ENCODE data around the gene CD59.
A peak's percentile ranks its signal among the peaks of the same experiment; 100 is the strongest.

CD59 gene

DNA sequence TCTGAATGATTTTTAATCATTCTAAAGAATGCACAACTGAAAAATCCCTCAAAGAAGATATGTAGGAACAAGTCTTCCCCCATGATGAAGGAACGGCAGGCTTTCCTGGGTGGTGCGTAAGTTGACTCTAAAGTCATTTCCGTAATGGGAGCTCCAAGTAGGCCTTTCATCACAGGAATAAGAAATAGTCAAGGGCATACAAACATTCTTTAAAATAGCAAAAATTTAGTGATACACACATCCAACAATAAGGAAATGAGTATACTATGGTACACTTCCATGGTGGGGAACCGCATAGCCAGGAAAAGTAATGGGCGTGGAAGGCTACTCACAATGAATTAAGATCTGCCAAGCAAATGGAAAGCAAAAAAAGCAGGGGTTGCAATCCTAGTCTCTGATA, 10.7 kb downstream of the CD59 start:
- Histone ChIP-seq H3K9ac (ENCODE audit: low read length) (no peak overlapping the region), H3K4me3 (ENCODE audit: low read depth, low read length) (no peak overlapping the region), H3K36me3 (ENCODE audit: control insufficient read depth, insufficient read depth, low read length) (peaks cover 13% of the 10 kb centered on the region), H3K4me1 (ENCODE audit: control insufficient read depth, insufficient read depth, low read length) (peaks cover 27% of the 10 kb centered on the region; the same call in 1 of the 2 replicates), H3K9me3 (ENCODE audit: control insufficient read depth, insufficient read depth, low read depth, low read length) (no peaks in the 10 kb centered on the region), H3K27me3 (ENCODE audit: control insufficient read depth, insufficient read depth, low read length) (no peaks in the 10 kb centered on the region), H3K27ac (ENCODE audit: low read depth, low read length) (no peak overlapping the region)

DNA sequence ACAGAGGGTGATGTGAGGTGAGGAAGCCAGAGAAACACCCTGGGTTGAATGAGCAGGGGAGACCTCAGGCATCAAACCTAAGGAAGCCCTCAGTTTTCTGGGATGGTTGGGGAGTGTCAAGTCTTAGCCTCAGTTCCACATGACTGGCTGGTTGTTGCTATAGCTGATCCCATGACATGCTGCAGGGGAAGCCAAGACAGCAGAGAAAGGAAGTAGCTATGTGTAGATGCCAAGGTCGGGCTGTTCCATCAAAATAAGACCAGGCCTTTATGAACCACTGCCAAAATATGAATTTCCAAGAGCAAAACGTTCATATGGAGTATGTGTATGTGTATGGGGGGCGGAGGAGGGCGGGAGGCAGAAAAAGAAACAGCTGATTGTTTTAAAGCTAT, 11.6 kb downstream of the CD59 start:
- H3K9me3 ChIP-seq (ENCODE audit: control insufficient read depth, insufficient read depth, low read depth, low read length), result no peaks in the 10 kb centered on the region
- H3K27ac ChIP-seq (ENCODE audit: low read depth, low read length), result no peak overlapping the region
- peaks cover 20% of the 10 kb centered on the region for H3K36me3 ChIP-seq (ENCODE audit: control insufficient read depth, insufficient read depth, low read length)
- peaks cover 27% of the 10 kb centered on the region; the same call in 1 of the 2 replicates for H3K4me1 ChIP-seq (ENCODE audit: control insufficient read depth, insufficient read depth, low read length)
- H3K9ac ChIP-seq (ENCODE audit: low read length), result peak overlapping the region; percentile 30
- no peaks in the 10 kb centered on the region for H3K27me3 ChIP-seq (ENCODE audit: control insufficient read depth, insufficient read depth, low read length)
- H3K4me3 ChIP-seq (ENCODE audit: low read depth, low read length), result no peak overlapping the region

DNA sequence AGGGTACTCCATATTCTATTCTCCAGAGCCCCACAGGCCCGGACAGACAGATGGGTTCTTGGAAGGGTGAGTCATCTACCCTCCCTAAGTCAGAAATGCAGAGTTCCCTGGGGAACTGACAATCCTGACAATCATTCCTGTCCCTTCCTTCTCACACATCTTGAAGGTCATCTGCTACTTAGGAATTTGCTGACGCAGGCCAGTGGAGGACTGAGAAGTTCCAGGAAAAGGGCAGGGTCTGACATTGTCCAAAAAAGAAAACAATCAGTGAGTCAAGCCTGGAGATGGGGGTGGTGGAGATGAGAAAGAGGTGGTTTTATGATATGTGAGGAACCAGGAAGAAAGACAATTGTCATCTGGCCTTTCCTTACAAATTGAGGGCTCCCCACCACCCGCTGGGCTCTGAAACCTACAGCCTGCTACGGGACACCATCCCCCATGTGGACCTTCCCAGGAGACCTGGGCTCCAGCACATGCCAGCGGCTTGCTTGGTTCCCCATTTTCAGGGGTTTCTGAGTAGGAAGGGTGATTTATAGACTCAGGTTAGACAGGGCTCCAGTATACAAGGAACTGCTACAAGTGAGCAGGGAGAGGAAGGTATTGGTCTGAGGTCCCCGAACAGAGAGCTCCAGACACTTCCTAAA, 12.9 kb downstream of the CD59 start:
- peak overlapping the region; percentile 8 for H3K9ac ChIP-seq (ENCODE audit: low read length)
- peak overlapping the region; percentile 50; the same call in 1 of the 2 replicates for H3K27ac ChIP-seq (ENCODE audit: low read depth, low read length)
- no peak overlapping the region for H3K4me3 ChIP-seq (ENCODE audit: low read depth, low read length)
- H3K4me1 ChIP-seq (ENCODE audit: control insufficient read depth, insufficient read depth, low read length), result peaks cover 27% of the 10 kb centered on the region; the same call in 1 of the 2 replicates
- H3K27me3 ChIP-seq (ENCODE audit: control insufficient read depth, insufficient read depth, low read length), result no peaks in the 10 kb centered on the region
- peaks cover 27% of the 10 kb centered on the region for H3K36me3 ChIP-seq (ENCODE audit: control insufficient read depth, insufficient read depth, low read length)
- no peaks in the 10 kb centered on the region for H3K9me3 ChIP-seq (ENCODE audit: control insufficient read depth, insufficient read depth, low read depth, low read length)

DNA sequence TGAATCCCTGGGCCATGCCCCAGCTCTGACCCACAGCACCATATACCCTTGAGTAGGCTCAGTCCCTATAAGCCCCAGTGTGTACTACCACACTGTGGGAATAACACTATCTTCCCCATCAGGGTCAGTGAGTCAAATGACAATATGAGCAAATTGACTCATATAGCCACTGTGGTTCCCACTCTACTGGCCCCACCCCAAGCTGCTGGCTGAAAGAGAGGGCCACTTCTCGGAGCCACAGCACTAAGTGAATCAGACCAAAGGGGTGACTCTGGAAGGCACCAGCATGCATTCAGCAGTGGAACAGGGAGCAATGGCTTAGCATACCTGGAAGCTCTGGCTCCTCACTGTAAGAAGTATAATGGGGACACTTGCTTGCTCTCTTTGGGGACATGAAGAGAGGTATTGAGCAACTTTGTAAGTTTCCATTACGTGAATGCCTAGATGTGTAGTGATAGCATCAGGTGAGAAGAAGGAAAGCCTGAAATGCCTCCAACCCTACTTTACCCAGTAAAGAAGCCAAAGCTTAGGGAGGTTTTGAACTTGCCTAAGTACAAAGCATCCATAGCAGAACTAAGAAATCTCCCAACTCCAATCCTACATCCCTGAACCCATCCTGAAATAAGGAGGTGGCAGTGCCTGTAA, 13.5 kb downstream of the CD59 start:
- Histone ChIP-seq H3K4me3 (ENCODE audit: low read depth, low read length) (no peak overlapping the region), H3K9me3 (ENCODE audit: control insufficient read depth, insufficient read depth, low read depth, low read length) (no peaks in the 10 kb centered on the region), H3K27me3 (ENCODE audit: control insufficient read depth, insufficient read depth, low read length) (no peaks in the 10 kb centered on the region), H3K4me1 (ENCODE audit: control insufficient read depth, insufficient read depth, low read length) (peaks cover 27% of the 10 kb centered on the region; the same call in 1 of the 2 replicates), H3K9ac (ENCODE audit: low read length) (no peak overlapping the region), H3K36me3 (ENCODE audit: control insufficient read depth, insufficient read depth, low read length) (peaks cover 28% of the 10 kb centered on the region), H3K27ac (ENCODE audit: low read depth, low read length) (no peak overlapping the region; the same call in 1 of the 2 replicates)

DNA sequence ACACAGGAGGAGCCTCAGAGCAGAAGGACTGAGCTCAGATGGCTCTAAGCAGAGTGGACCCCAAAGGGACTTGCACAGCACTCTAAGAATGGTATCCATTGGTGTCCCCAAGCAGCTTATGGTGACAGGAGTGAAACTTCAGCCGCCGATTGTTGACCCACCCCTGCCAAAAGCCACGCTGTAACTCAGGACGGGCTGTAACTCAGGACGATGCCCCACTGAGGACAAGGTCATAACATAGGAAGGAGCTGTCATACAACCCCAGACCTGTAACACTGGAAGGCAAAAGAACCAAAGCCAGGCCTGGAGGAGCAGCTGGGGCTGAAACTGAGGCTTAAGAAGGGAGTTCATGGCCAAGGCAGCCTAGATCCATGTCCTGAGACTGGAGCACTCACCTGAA, 14.2 kb downstream of the CD59 start:
- Histone ChIP-seq H3K36me3 (ENCODE audit: control insufficient read depth, insufficient read depth, low read length) (peaks cover 35% of the 10 kb centered on the region), H3K4me3 (ENCODE audit: low read depth, low read length) (no peak overlapping the region), H3K27ac (ENCODE audit: low read depth, low read length) (no peak overlapping the region), H3K27me3 (ENCODE audit: control insufficient read depth, insufficient read depth, low read length) (no peaks in the 10 kb centered on the region), H3K4me1 (ENCODE audit: control insufficient read depth, insufficient read depth, low read length) (peaks cover 27% of the 10 kb centered on the region; the same call in 1 of the 2 replicates), H3K9me3 (ENCODE audit: control insufficient read depth, insufficient read depth, low read depth, low read length) (no peaks in the 10 kb centered on the region), H3K9ac (ENCODE audit: low read length) (no peak overlapping the region)

DNA sequence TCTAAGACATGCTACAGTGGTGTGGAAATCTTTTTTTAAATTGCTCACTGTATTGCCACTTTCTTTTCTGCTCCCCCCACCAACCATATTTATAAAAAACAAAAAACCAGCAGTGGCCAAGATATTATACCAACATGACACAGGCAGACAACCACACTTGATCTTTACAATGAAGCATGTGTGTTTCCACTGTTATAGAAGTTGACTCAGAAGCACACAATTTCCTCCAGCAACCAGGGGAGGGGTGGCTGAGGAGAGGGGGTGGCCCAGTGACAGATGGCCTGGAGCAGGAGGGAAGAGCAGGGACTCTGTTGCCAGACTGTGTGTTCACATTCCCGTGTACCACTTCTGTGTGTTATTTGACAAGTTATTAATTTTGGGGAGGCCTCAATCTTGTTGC, 14.8 kb downstream of the CD59 start:
- Histone ChIP-seq H3K36me3 (ENCODE audit: control insufficient read depth, insufficient read depth, low read length) (peaks cover 40% of the 10 kb centered on the region), H3K9me3 (ENCODE audit: control insufficient read depth, insufficient read depth, low read depth, low read length) (no peaks in the 10 kb centered on the region), H3K9ac (ENCODE audit: low read length) (no peak overlapping the region), H3K4me1 (ENCODE audit: control insufficient read depth, insufficient read depth, low read length) (peaks cover 27% of the 10 kb centered on the region; the same call in 1 of the 2 replicates), H3K4me3 (ENCODE audit: low read depth, low read length) (no peak overlapping the region), H3K27me3 (ENCODE audit: control insufficient read depth, insufficient read depth, low read length) (no peaks in the 10 kb centered on the region), H3K27ac (ENCODE audit: low read depth, low read length) (no peak overlapping the region)

DNA sequence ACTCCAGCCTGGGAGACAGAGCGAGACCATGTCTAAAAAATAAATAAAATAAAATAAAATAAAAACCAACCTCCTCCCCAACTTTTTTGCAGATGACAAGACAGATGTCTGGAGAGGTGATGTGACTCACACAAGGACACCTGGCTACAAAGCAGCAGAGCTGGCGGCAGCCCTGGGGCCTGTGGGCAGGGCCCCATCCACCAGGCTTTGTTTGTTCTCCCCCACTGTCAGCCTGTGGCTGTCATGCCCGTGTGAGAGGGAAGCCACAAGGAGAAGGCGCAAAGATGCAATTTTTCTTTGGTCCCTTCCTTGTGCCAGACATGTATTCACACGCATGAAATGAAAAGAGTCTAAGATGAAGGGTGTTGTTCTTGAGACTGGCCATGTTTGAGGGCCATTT, 16.6 kb downstream of the CD59 start:
- no peak overlapping the region for H3K4me3 ChIP-seq (ENCODE audit: low read depth, low read length)
- no peaks in the 10 kb centered on the region for H3K27me3 ChIP-seq (ENCODE audit: control insufficient read depth, insufficient read depth, low read length)
- H3K27ac ChIP-seq (ENCODE audit: low read depth, low read length), result no peak overlapping the region
- peaks cover 24% of the 10 kb centered on the region; the same call in 1 of the 2 replicates for H3K4me1 ChIP-seq (ENCODE audit: control insufficient read depth, insufficient read depth, low read length)
- no peak overlapping the region for H3K9ac ChIP-seq (ENCODE audit: low read length)
- peaks cover 46% of the 10 kb centered on the region for H3K36me3 ChIP-seq (ENCODE audit: control insufficient read depth, insufficient read depth, low read length)
- no peaks in the 10 kb centered on the region for H3K9me3 ChIP-seq (ENCODE audit: control insufficient read depth, insufficient read depth, low read depth, low read length)

DNA sequence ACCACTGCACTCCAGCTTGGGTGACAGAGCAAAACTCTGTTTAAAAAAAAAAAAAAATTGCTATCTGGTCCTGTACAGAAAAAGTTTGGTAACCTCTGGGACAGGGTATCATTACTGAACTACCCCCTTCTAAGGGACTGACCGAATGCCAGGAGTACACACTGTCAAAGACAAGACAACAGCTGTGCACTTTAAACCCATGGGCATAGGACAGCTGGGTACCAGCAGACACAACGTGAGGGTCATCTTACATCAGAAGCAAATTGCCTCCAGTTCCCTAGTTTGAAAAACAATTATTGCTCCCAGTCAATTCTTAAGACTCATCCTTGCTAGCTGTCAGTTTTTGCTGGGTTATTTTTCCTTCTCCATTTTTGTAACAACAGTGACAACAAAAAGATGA, 17.8 kb downstream of the CD59 start:
- peaks cover 56% of the 10 kb centered on the region for H3K36me3 ChIP-seq (ENCODE audit: control insufficient read depth, insufficient read depth, low read length)
- no peaks in the 10 kb centered on the region for H3K9me3 ChIP-seq (ENCODE audit: control insufficient read depth, insufficient read depth, low read depth, low read length)
- H3K27ac ChIP-seq (ENCODE audit: low read depth, low read length), result no peak overlapping the region
- H3K4me1 ChIP-seq (ENCODE audit: control insufficient read depth, insufficient read depth, low read length), result peaks cover 13% of the 10 kb centered on the region; the same call in 1 of the 2 replicates
- H3K27me3 ChIP-seq (ENCODE audit: control insufficient read depth, insufficient read depth, low read length), result no peaks in the 10 kb centered on the region
- no peak overlapping the region for H3K4me3 ChIP-seq (ENCODE audit: low read depth, low read length)
- no peak overlapping the region for H3K9ac ChIP-seq (ENCODE audit: low read length)

DNA sequence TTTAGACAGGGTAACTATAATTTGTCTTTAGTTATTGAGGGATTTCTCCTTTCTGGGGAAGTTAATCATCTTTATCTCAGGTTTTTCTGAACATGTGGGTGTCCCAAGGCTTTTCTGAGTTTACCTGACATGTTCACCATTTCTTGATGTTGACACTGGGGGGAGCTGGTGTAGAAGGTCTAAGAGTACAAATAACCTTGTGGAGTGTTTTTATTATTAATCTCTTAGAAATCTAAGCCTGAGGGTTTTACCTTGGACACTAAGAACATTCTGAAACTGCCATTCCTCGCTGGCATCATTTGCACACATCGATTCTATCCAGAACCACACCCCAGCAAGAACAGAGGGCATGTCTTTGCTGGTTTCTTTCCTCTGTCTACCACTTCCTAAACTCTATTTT, 20.0 kb downstream of the CD59 start:
- Histone ChIP-seq H3K27me3 (ENCODE audit: control insufficient read depth, insufficient read depth, low read length) (no peaks in the 10 kb centered on the region), H3K36me3 (ENCODE audit: control insufficient read depth, insufficient read depth, low read length) (peaks cover 55% of the 10 kb centered on the region), H3K4me3 (ENCODE audit: low read depth, low read length) (no peak overlapping the region), H3K9ac (ENCODE audit: low read length) (no peak overlapping the region), H3K9me3 (ENCODE audit: control insufficient read depth, insufficient read depth, low read depth, low read length) (no peaks in the 10 kb centered on the region), H3K27ac (ENCODE audit: low read depth, low read length) (no peak overlapping the region), H3K4me1 (ENCODE audit: control insufficient read depth, insufficient read depth, low read length) (no peaks in the 10 kb centered on the region)

DNA sequence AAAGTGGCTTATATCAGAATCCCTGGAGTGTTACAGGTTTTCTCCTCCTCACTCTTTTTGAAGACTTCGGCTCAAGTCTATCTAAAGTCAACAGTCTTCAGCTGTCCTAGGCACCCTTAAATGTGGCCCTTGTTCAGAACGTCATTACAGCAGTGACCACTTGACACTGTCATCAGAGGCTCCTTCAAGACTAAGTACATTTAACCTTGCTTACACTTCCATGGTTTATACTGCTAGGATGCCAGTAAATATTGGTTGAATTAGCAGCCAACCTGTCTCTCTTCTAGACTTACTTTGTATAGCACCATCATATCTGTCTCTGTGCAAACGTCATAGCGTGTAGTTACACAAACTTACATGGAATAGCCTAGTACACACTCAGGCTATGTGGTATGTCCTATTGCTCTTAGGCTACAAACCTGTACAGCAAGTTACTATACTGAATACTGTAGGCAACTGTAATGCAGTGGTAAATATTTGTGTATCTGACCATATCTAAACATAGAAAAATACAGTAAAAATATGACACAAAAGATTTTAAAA, 22.3 kb downstream of the CD59 start:
- Histone ChIP-seq H3K27ac (ENCODE audit: low read depth, low read length) (no peak overlapping the region), H3K27me3 (ENCODE audit: control insufficient read depth, insufficient read depth, low read length) (no peaks in the 10 kb centered on the region), H3K9ac (ENCODE audit: low read length) (no peak overlapping the region), H3K9me3 (ENCODE audit: control insufficient read depth, insufficient read depth, low read depth, low read length) (no peaks in the 10 kb centered on the region), H3K4me3 (ENCODE audit: low read depth, low read length) (no peak overlapping the region), H3K36me3 (ENCODE audit: control insufficient read depth, insufficient read depth, low read length) (peaks cover 54% of the 10 kb centered on the region), H3K4me1 (ENCODE audit: control insufficient read depth, insufficient read depth, low read length) (no peaks in the 10 kb centered on the region)

DNA sequence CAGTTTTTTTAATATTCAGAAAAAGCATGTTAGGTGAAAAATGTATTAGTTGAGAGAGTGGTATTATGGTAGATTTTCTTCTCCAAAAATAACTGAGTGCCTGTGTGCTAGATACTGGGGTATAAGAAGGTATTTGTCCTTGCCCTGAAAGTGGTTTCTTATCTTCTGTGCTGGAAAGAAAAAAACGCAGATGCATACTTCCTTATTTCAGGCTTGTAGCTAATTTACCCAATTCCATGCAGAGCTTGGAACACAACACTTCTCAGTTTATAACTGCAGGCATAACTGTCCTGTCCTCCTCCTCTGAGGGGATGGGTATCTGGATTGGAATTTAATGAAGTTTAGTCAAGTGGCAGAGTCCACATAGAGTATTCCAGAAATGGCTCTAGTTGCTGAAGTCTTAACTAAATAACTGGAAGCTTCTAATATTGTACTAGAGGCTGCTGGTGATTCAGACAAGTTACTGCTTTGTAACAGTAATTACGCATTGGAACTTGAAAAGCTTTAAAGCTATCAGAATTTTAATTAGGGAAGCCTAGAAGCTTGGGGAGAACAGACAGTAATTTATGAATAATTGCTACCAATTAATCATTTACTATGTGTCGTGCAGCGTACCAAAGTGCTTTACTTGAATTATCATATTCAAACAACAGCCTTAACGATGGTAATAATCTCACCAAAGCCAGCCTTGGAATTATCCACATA, 22.9 kb downstream of the CD59 start:
- no peak overlapping the region for H3K4me3 ChIP-seq (ENCODE audit: low read depth, low read length)
- peaks cover 57% of the 10 kb centered on the region for H3K36me3 ChIP-seq (ENCODE audit: control insufficient read depth, insufficient read depth, low read length)
- no peak overlapping the region for H3K9ac ChIP-seq (ENCODE audit: low read length)
- H3K27me3 ChIP-seq (ENCODE audit: control insufficient read depth, insufficient read depth, low read length), result no peaks in the 10 kb centered on the region
- H3K4me1 ChIP-seq (ENCODE audit: control insufficient read depth, insufficient read depth, low read length), result no peaks in the 10 kb centered on the region
- no peak overlapping the region for H3K27ac ChIP-seq (ENCODE audit: low read depth, low read length)
- no peaks in the 10 kb centered on the region for H3K9me3 ChIP-seq (ENCODE audit: control insufficient read depth, insufficient read depth, low read depth, low read length)
